Measurements from ENCODE around the gene NTNG1.

The NTNG1 gene

DNA sequence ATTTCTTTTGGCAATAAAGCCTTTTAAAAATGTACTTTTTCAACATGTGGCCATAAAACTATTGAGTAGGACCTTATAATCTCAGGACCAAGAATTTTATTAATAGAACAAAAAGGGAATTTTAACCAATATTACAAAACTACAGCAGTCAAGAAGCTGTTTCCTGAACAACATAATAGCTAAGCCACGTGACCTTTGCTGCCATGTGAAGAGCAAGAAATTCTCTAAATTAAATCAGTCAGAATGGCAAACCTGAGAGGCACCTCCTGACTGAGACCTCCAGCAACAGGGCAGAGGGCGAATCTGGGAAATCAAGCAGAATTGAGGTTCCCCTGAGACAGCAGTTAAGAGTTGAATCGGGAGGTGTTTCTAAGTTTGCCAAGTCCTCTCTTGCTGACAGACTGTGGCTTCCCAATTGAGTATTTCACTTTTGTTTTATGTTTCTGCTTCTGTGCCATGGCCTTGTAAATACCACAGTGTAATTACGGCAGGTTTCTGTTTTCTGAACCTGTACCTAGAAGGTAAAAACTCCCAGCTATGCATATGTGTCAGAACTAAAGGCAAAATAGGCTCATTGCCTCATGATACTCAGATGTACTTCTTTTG, 358.4 kb downstream of the NTNG1 start:
- Histone ChIP-seq H4K8ac (ENCODE audit: low read length) (no peak overlapping the region), H3K14ac (ENCODE audit: low read length in 2 of 2) (no peak overlapping the region), H2AK5ac (ENCODE audit: low read length, severe bottlenecking) (no peak overlapping the region), H2BK5ac (ENCODE audit: low read depth, low read length, poor library complexity, severe bottlenecking) (no peak overlapping the region), H3K23ac (ENCODE audit: low read length in 2 of 2) (no peak overlapping the region), H3K18ac (ENCODE audit: low read depth in 1 of 2, low read length in 2 of 2) (no peak overlapping the region), H2AFZ (ENCODE audit: low read depth, low read length) (no peak overlapping the region), H3K9ac (ENCODE audit: low read length) (no peak overlapping the region), H3K27me3 (ENCODE audit: control insufficient read depth in 1 of 2, insufficient read depth in 1 of 2, low read length in 2 of 2) (peaks cover 0 to 4% of the 10 kb centered on the region in 2 experiments), H3K27ac (ENCODE audit: low read length, poor library complexity, severe bottlenecking) (no peak overlapping the region), H3K4me3 (ENCODE audit: insufficient read depth in 1 of 2, low read depth in 1 of 2, low read length in 2 of 2) (no peak overlapping the region), H2BK120ac (ENCODE audit: low read depth, low read length) (no peak overlapping the region), H2BK12ac (ENCODE audit: low read length in 2 of 2) (no peak overlapping the region), H2BK15ac (ENCODE audit: low read depth, poor library complexity, severe bottlenecking) (no peak overlapping the region), H4K91ac (ENCODE audit: low read length) (no peak overlapping the region), H3K9me3 (ENCODE audit: control insufficient read depth, low read length) (no peaks in the 10 kb centered on the region), H3K4ac (ENCODE audit: low read depth in 1 of 2, low read length in 2 of 2) (no peak overlapping the region), H3K4me1 (ENCODE audit: control insufficient read depth, insufficient read depth, low read depth, low read length) (no peaks in the 10 kb centered on the region), H3K4me2 (ENCODE audit: low read length, poor library complexity, severe bottlenecking) (no peak overlapping the region), H3K36me3 (ENCODE audit: control insufficient read depth in 1 of 2, insufficient read depth in 2 of 2, low read depth in 1 of 2, low read length in 2 of 2) (no peaks in the 10 kb centered on the region), H3K79me1 (replicated peaks; ENCODE audit: low read length, poor library complexity, severe bottlenecking) (no peaks in the 10 kb centered on the region)
- DNase-seq: no peak
- 73% methylated on average over 4 of the region's 4 CpGs for WGBS

DNA sequence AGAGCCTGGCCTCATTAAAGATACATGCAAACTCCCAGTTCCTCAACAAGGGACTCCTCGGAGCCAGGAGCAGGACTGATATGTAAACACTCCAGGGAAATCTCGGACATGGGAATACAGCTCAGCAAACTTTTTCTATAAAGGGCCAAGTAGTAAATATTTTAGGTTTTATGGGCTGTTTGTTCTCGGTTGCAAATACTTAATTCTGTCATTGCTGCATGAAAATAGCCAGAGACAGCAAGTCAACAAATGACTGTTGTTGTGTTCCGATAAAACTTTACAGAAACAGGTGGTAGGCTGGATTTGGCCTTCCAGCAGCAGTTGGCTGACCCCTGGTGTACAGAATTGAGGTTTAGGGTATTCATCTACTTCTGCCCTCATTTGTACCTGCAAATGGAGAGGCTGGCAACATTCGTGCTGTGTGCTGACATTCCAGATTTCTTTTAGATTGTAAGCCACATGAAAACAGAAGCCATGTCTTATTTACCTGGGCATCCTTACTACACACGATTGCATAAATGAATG, 360.3 kb downstream of the NTNG1 start:
- H2BK5ac ChIP-seq (ENCODE audit: low read depth, low read length, poor library complexity, severe bottlenecking): no peak overlapping the region
- H2BK120ac ChIP-seq (ENCODE audit: low read depth, low read length): no peak overlapping the region
- H3K14ac ChIP-seq (ENCODE audit: low read length in 2 of 2): no peak overlapping the region
- H3K27ac ChIP-seq (ENCODE audit: low read length, poor library complexity, severe bottlenecking): no peak overlapping the region
- H3K4me1 ChIP-seq (ENCODE audit: control insufficient read depth, insufficient read depth, low read depth, low read length): no peaks in the 10 kb centered on the region
- H3K9ac ChIP-seq (ENCODE audit: low read length): no peak overlapping the region
- H2AK5ac ChIP-seq (ENCODE audit: low read length, severe bottlenecking): no peak overlapping the region
- H2BK15ac ChIP-seq (ENCODE audit: low read depth, poor library complexity, severe bottlenecking): no peak overlapping the region
- no peak overlapping the region for H3K18ac ChIP-seq (ENCODE audit: low read depth in 1 of 2, low read length in 2 of 2)
- H4K91ac ChIP-seq (ENCODE audit: low read length): no peak overlapping the region
- no peak overlapping the region for H3K4me2 ChIP-seq (ENCODE audit: low read length, poor library complexity, severe bottlenecking)
- no peak overlapping the region for H2BK12ac ChIP-seq (ENCODE audit: low read length in 2 of 2)
- no peak overlapping the region for H3K23ac ChIP-seq (ENCODE audit: low read length in 2 of 2)
- H3K36me3 ChIP-seq (ENCODE audit: control insufficient read depth in 1 of 2, insufficient read depth in 2 of 2, low read depth in 1 of 2, low read length in 2 of 2): no peaks in the 10 kb centered on the region
- H3K4ac ChIP-seq (ENCODE audit: low read depth in 1 of 2, low read length in 2 of 2): no peak overlapping the region
- H4K8ac ChIP-seq (ENCODE audit: low read length): no peak overlapping the region
- no peak overlapping the region for H2AFZ ChIP-seq (ENCODE audit: low read depth, low read length)
- DNase-seq: no peak
- WGBS: 52% methylated on average over 6 of the region's 6 CpGs
- no peaks in the 10 kb centered on the region for H3K9me3 ChIP-seq (ENCODE audit: control insufficient read depth, low read length)
- peaks cover 0 to 4% of the 10 kb centered on the region in 2 experiments for H3K27me3 ChIP-seq (ENCODE audit: control insufficient read depth in 1 of 2, insufficient read depth in 1 of 2, low read length in 2 of 2)
- no peaks in the 10 kb centered on the region for H3K79me1 ChIP-seq (replicated peaks; ENCODE audit: low read length, poor library complexity, severe bottlenecking)
- no peak overlapping the region for H3K4me3 ChIP-seq (ENCODE audit: insufficient read depth in 1 of 2, low read depth in 1 of 2, low read length in 2 of 2)

DNA sequence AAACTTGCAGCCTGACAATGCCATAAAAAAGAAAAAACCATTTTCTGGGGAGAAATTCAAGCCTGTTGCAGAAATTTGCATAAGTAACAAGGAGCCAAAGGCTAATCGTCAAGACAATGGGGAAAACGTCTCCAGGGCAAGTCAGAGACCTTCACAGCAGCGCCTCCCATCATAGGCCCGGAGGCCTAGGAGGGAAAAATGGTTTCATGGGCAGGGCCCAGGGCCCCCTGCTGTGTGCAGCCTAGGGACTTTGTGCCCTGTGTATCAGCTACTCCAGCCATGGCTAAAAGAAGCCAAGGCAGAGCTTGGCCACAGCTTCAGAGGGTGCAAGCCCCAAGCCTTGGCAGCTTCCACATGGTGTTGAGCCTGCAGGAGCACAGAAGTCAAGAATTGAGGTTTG, 369.5 kb downstream of the NTNG1 start:
- no peaks in the 10 kb centered on the region for H3K4me1 ChIP-seq (ENCODE audit: control insufficient read depth, insufficient read depth, low read depth, low read length)
- WGBS: 75% methylated on average over 4 of the region's 4 CpGs

DNA sequence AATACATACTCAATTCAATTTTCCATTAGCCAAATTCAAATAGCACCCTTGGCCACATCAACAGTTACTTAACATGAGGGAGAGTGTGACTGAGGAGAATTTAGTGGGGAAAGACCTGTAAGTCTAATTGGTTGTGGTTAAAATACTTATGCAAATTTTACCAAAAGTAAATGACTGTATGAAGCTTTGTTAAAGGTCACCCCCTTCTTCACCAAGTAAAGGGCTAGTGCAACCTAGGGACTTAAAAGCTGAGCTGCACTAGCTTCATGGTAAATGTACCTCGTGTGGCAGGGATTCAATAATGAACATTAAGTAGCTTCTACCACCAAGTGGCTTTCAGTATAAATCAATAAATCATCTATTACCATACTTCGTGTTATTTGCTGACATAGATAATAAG, 372.0 kb downstream of the NTNG1 start:
- Histone ChIP-seq H2AK5ac (ENCODE audit: low read length, severe bottlenecking) (no peak overlapping the region), H3K4me3 (ENCODE audit: insufficient read depth in 1 of 2, low read depth in 1 of 2, low read length in 2 of 2) (no peak overlapping the region), H3K4me2 (ENCODE audit: low read length, poor library complexity, severe bottlenecking) (no peak overlapping the region), H3K14ac (ENCODE audit: low read length in 2 of 2) (no peak overlapping the region), H2BK5ac (ENCODE audit: low read depth, low read length, poor library complexity, severe bottlenecking) (no peak overlapping the region), H3K18ac (ENCODE audit: low read depth in 1 of 2, low read length in 2 of 2) (no peak overlapping the region), H2AFZ (ENCODE audit: low read depth, low read length) (no peak overlapping the region), H2BK15ac (ENCODE audit: low read depth, poor library complexity, severe bottlenecking) (no peak overlapping the region), H4K8ac (ENCODE audit: low read length) (no peak overlapping the region), H2BK120ac (ENCODE audit: low read depth, low read length) (no peak overlapping the region), H3K36me3 (ENCODE audit: control insufficient read depth in 1 of 2, insufficient read depth in 2 of 2, low read depth in 1 of 2, low read length in 2 of 2) (no peaks in the 10 kb centered on the region), H3K23ac (ENCODE audit: low read length in 2 of 2) (no peak overlapping the region), H3K4me1 (ENCODE audit: control insufficient read depth, insufficient read depth, low read depth, low read length) (no peaks in the 10 kb centered on the region), H2BK12ac (ENCODE audit: low read length in 2 of 2) (no peak overlapping the region), H3K27ac (ENCODE audit: low read length, poor library complexity, severe bottlenecking) (no peak overlapping the region), H3K27me3 (ENCODE audit: control insufficient read depth in 1 of 2, insufficient read depth in 1 of 2, low read length in 2 of 2) (no peaks in the 10 kb centered on the region), H3K9me3 (ENCODE audit: control insufficient read depth, low read length) (peaks cover 15% of the 10 kb centered on the region), H3K4ac (ENCODE audit: low read depth in 1 of 2, low read length in 2 of 2) (no peak overlapping the region), H4K91ac (ENCODE audit: low read length) (no peak overlapping the region), H3K9ac (ENCODE audit: low read length) (no peak overlapping the region), H3K79me1 (replicated peaks; ENCODE audit: low read length, poor library complexity, severe bottlenecking) (no peaks in the 10 kb centered on the region)
- WGBS: 100% methylated on average over 1 of the region's 2 CpGs
- no peak for DNase-seq

More for the DNA sequence above, 369.5 kb downstream of the NTNG1 start:
- H3K4me2 ChIP-seq (ENCODE audit: low read length, poor library complexity, severe bottlenecking): no peak overlapping the region
- no peak overlapping the region for H2BK120ac ChIP-seq (ENCODE audit: low read depth, low read length)
- H3K27ac ChIP-seq (ENCODE audit: low read length, poor library complexity, severe bottlenecking): no peak overlapping the region
- H2BK15ac ChIP-seq (ENCODE audit: low read depth, poor library complexity, severe bottlenecking): no peak overlapping the region
- no peaks in the 10 kb centered on the region for H3K36me3 ChIP-seq (ENCODE audit: control insufficient read depth in 1 of 2, insufficient read depth in 2 of 2, low read depth in 1 of 2, low read length in 2 of 2)
- H3K4ac ChIP-seq (ENCODE audit: low read depth in 1 of 2, low read length in 2 of 2): no peak overlapping the region
- no peak overlapping the region for H3K4me3 ChIP-seq (ENCODE audit: insufficient read depth in 1 of 2, low read depth in 1 of 2, low read length in 2 of 2)
- no peak overlapping the region for H2AK5ac ChIP-seq (ENCODE audit: low read length, severe bottlenecking)
- no peak overlapping the region for H3K14ac ChIP-seq (ENCODE audit: low read length in 2 of 2)
- no peak for DNase-seq
- H4K8ac ChIP-seq (ENCODE audit: low read length): no peak overlapping the region
- no peak overlapping the region for H2AFZ ChIP-seq (ENCODE audit: low read depth, low read length)
- H3K79me1 ChIP-seq (replicated peaks; ENCODE audit: low read length, poor library complexity, severe bottlenecking): no peaks in the 10 kb centered on the region
- H3K23ac ChIP-seq (ENCODE audit: low read length in 2 of 2): no peak overlapping the region
- no peak overlapping the region for H4K91ac ChIP-seq (ENCODE audit: low read length)
- H3K27me3 ChIP-seq (ENCODE audit: control insufficient read depth in 1 of 2, insufficient read depth in 1 of 2, low read length in 2 of 2): no peaks in the 10 kb centered on the region
- H3K9ac ChIP-seq (ENCODE audit: low read length): no peak overlapping the region
- H3K18ac ChIP-seq (ENCODE audit: low read depth in 1 of 2, low read length in 2 of 2): no peak overlapping the region
- no peak overlapping the region for H2BK5ac ChIP-seq (ENCODE audit: low read depth, low read length, poor library complexity, severe bottlenecking)
- H2BK12ac ChIP-seq (ENCODE audit: low read length in 2 of 2): no peak overlapping the region
- peaks cover 15% of the 10 kb centered on the region for H3K9me3 ChIP-seq (ENCODE audit: control insufficient read depth, low read length)
